Fibroblast of lung (primary cell): ENCODE measurements around the gene SETDB1.

ENCODE experiments used
- EZH2 ChIP-seq: IDR thresholded peaks from 2 replicates; pipeline ENCODE4 v1.5.1; 2012; ENCODE audit warnings: low read length, control low read depth, mild to moderate bottlenecking; ENCODE audit errors: missing control alignments
- TF ChIP-seq, protein P1 (sequence below), 2 donors: IDR thresholded peaks in 1 of 2; conservative IDR thresholded peaks in 1 of 2; 1 replicate in 1 of 2; 2 replicates in 1 of 2; pipeline ENCODE4 v1.5.1; 2011 to 2012; ENCODE audit warnings: low read length in 2 of 2, control low read depth in 1 of 2, inconsistent platforms in 1 of 2, low read depth in 1 of 2, mild to moderate bottlenecking in 1 of 2

DNA sequence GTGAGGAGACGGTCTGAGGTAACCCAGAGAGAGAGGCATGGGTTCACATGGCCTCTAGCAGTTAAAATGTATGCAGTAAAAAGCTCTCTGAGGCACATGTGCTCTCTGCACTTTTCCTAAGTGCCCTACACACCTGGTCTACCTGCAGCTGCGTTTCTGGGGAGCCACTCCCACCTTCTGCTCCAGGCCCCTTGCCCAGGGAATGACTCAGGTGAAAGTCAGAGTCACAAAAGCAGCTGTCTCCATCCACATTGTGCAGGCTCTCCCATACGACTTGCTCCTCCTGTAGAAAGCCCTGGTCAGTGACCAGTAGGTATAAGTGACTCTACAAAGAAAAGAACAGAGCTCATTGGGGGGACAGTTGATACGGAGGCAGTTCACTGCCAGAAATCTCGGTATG is 71.8 kb downstream of the SETDB1 start:
- TF ChIP-seq, protein P1, sequence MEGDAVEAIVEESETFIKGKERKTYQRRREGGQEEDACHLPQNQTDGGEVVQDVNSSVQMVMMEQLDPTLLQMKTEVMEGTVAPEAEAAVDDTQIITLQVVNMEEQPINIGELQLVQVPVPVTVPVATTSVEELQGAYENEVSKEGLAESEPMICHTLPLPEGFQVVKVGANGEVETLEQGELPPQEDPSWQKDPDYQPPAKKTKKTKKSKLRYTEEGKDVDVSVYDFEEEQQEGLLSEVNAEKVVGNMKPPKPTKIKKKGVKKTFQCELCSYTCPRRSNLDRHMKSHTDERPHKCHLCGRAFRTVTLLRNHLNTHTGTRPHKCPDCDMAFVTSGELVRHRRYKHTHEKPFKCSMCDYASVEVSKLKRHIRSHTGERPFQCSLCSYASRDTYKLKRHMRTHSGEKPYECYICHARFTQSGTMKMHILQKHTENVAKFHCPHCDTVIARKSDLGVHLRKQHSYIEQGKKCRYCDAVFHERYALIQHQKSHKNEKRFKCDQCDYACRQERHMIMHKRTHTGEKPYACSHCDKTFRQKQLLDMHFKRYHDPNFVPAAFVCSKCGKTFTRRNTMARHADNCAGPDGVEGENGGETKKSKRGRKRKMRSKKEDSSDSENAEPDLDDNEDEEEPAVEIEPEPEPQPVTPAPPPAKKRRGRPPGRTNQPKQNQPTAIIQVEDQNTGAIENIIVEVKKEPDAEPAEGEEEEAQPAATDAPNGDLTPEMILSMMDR (conservative IDR thresholded peaks at IDR 0.05 in 1 of 2, IDR thresholded peaks at IDR 0.05 in 1 of 2; ENCODE audit: low read depth in 1 of 2, low read length in 2 of 2): no peak
- TF ChIP-seq EZH2: no peak
